Measurements from ENCODE around the gene B3GNT4.

B3GNT4 gene

GRCh38 chr12:122203301-122204166 lies at the start of gene B3GNT4:
B3GNT4 (plus strand) TSS chr12:122203709; CDS start chr12:122204619, 910 bp downstream.
- Histone ChIP-seq H3K36me3 (ENCODE audit: control insufficient read depth, insufficient read depth, low read length, severe bottlenecking) (peaks cover 18% of the 10 kb centered on the region), H3K9ac (ENCODE audit: low read length) (peak within 1 kb of the TSS; percentile 56), H3K9me3 (ENCODE audit: control insufficient read depth, low read length) (no peaks in the 10 kb centered on the region), H3K27me3 (replicated peaks; ENCODE audit: control insufficient read depth, insufficient read depth, low read length) (peaks cover 32% of the 10 kb centered on the region), H3K4me3 (ENCODE audit: low read length) (peak within 1 kb of the TSS; percentile 80), H3K4me1 (ENCODE audit: control insufficient read depth, insufficient read depth, low read length) (peaks cover 4% of the 10 kb centered on the region)
- DNase-seq (ENCODE audit: low read depth), result peak; percentile 76

GRCh38 chr12:122155705-122156104 lies 47.8 kb upstream of the B3GNT4 start:
- Histone ChIP-seq H3K9ac (ENCODE audit: low read length) (no peak overlapping the region), H3K9me3 (ENCODE audit: control insufficient read depth, low read length) (no peaks in the 10 kb centered on the region), H3K4me1 (ENCODE audit: control insufficient read depth, insufficient read depth, low read length) (no peaks in the 10 kb centered on the region), H3K4me3 (ENCODE audit: low read length) (no peak overlapping the region), H3K36me3 (ENCODE audit: control insufficient read depth, insufficient read depth, low read length, severe bottlenecking) (no peaks in the 10 kb centered on the region), H3K27me3 (replicated peaks; ENCODE audit: control insufficient read depth, insufficient read depth, low read length) (no peaks in the 10 kb centered on the region)
- no peak for DNase-seq (ENCODE audit: low read depth)

GRCh38 chr12:122158700-122159285 lies 44.7 kb upstream of the B3GNT4 start:
- Histone ChIP-seq H3K4me3 (ENCODE audit: low read length) (no peak overlapping the region), H3K4me1 (ENCODE audit: control insufficient read depth, insufficient read depth, low read length) (no peaks in the 10 kb centered on the region), H3K9ac (ENCODE audit: low read length) (no peak overlapping the region), H3K36me3 (ENCODE audit: control insufficient read depth, insufficient read depth, low read length, severe bottlenecking) (no peaks in the 10 kb centered on the region), H3K27me3 (replicated peaks; ENCODE audit: control insufficient read depth, insufficient read depth, low read length) (no peaks in the 10 kb centered on the region), H3K9me3 (ENCODE audit: control insufficient read depth, low read length) (no peaks in the 10 kb centered on the region)
- no peak for DNase-seq (ENCODE audit: low read depth)

- Histone ChIP-seq H3K9me3 (ENCODE audit: control insufficient read depth, low read length) (no peaks in the 10 kb centered on the region), H3K27me3 (replicated peaks; ENCODE audit: control insufficient read depth, insufficient read depth, low read length) (no peaks in the 10 kb centered on the region), H3K9ac (ENCODE audit: low read length) (no peak overlapping the region), H3K4me1 (ENCODE audit: control insufficient read depth, insufficient read depth, low read length) (no peaks in the 10 kb centered on the region), H3K36me3 (ENCODE audit: control insufficient read depth, insufficient read depth, low read length, severe bottlenecking) (no peaks in the 10 kb centered on the region), H3K4me3 (ENCODE audit: low read length) (no peak overlapping the region)
- no peak for DNase-seq (ENCODE audit: low read depth)
Measured at GRCh38 chr12:122159882-122160281, 43.6 kb upstream of the B3GNT4 start.

- no peak overlapping the region for H3K9ac ChIP-seq (ENCODE audit: low read length)
- H3K4me1 ChIP-seq (ENCODE audit: control insufficient read depth, insufficient read depth, low read length), result no peaks in the 10 kb centered on the region
- no peak for DNase-seq (ENCODE audit: low read depth)
- H3K27me3 ChIP-seq (replicated peaks; ENCODE audit: control insufficient read depth, insufficient read depth, low read length), result no peaks in the 10 kb centered on the region
- no peaks in the 10 kb centered on the region for H3K36me3 ChIP-seq (ENCODE audit: control insufficient read depth, insufficient read depth, low read length, severe bottlenecking)
- no peaks in the 10 kb centered on the region for H3K9me3 ChIP-seq (ENCODE audit: control insufficient read depth, low read length)
- no peak overlapping the region for H3K4me3 ChIP-seq (ENCODE audit: low read length)
Measured at GRCh38 chr12:122160761-122161160, 42.7 kb upstream of the B3GNT4 start.

- Histone ChIP-seq H3K9me3 (ENCODE audit: control insufficient read depth, low read length) (no peaks in the 10 kb centered on the region), H3K9ac (ENCODE audit: low read length) (no peak overlapping the region), H3K4me1 (ENCODE audit: control insufficient read depth, insufficient read depth, low read length) (no peaks in the 10 kb centered on the region), H3K36me3 (ENCODE audit: control insufficient read depth, insufficient read depth, low read length, severe bottlenecking) (no peaks in the 10 kb centered on the region), H3K4me3 (ENCODE audit: low read length) (no peak overlapping the region), H3K27me3 (replicated peaks; ENCODE audit: control insufficient read depth, insufficient read depth, low read length) (no peaks in the 10 kb centered on the region)
- no peak for DNase-seq (ENCODE audit: low read depth)
Measured at GRCh38 chr12:122161682-122162081, 41.8 kb upstream of the B3GNT4 start.

GRCh38 chr12:122162976-122163375 lies 40.5 kb upstream of the B3GNT4 start:
- DNase-seq (ENCODE audit: low read depth), result no peak
- H3K4me3 ChIP-seq (ENCODE audit: low read length), result no peak overlapping the region
- H3K27me3 ChIP-seq (replicated peaks; ENCODE audit: control insufficient read depth, insufficient read depth, low read length), result no peaks in the 10 kb centered on the region
- H3K4me1 ChIP-seq (ENCODE audit: control insufficient read depth, insufficient read depth, low read length), result no peaks in the 10 kb centered on the region
- H3K9ac ChIP-seq (ENCODE audit: low read length), result no peak overlapping the region
- no peaks in the 10 kb centered on the region for H3K9me3 ChIP-seq (ENCODE audit: control insufficient read depth, low read length)
- no peaks in the 10 kb centered on the region for H3K36me3 ChIP-seq (ENCODE audit: control insufficient read depth, insufficient read depth, low read length, severe bottlenecking)

GRCh38 chr12:122166422-122167349 lies 36.8 kb upstream of the B3GNT4 start:
- no peak for DNase-seq (ENCODE audit: low read depth)
- Histone ChIP-seq H3K9me3 (ENCODE audit: control insufficient read depth, low read length) (no peaks in the 10 kb centered on the region), H3K4me3 (ENCODE audit: low read length) (no peak overlapping the region), H3K36me3 (ENCODE audit: control insufficient read depth, insufficient read depth, low read length, severe bottlenecking) (no peaks in the 10 kb centered on the region), H3K4me1 (ENCODE audit: control insufficient read depth, insufficient read depth, low read length) (no peaks in the 10 kb centered on the region), H3K9ac (ENCODE audit: low read length) (no peak overlapping the region), H3K27me3 (replicated peaks; ENCODE audit: control insufficient read depth, insufficient read depth, low read length) (peaks cover 7% of the 10 kb centered on the region)

GRCh38 chr12:122167356-122167925 lies 36.1 kb upstream of the B3GNT4 start:
- Histone ChIP-seq H3K36me3 (ENCODE audit: control insufficient read depth, insufficient read depth, low read length, severe bottlenecking) (no peaks in the 10 kb centered on the region), H3K9ac (ENCODE audit: low read length) (no peak overlapping the region), H3K9me3 (ENCODE audit: control insufficient read depth, low read length) (no peaks in the 10 kb centered on the region), H3K4me1 (ENCODE audit: control insufficient read depth, insufficient read depth, low read length) (no peaks in the 10 kb centered on the region), H3K27me3 (replicated peaks; ENCODE audit: control insufficient read depth, insufficient read depth, low read length) (peaks cover 7% of the 10 kb centered on the region), H3K4me3 (ENCODE audit: low read length) (no peak overlapping the region)
- no peak for DNase-seq (ENCODE audit: low read depth)

- H3K36me3 ChIP-seq (ENCODE audit: control insufficient read depth, insufficient read depth, low read length, severe bottlenecking), result no peaks in the 10 kb centered on the region
- no peaks in the 10 kb centered on the region for H3K4me1 ChIP-seq (ENCODE audit: control insufficient read depth, insufficient read depth, low read length)
- H3K4me3 ChIP-seq (ENCODE audit: low read length), result no peak overlapping the region
- H3K27me3 ChIP-seq (replicated peaks; ENCODE audit: control insufficient read depth, insufficient read depth, low read length), result peaks cover 7% of the 10 kb centered on the region
- no peaks in the 10 kb centered on the region for H3K9me3 ChIP-seq (ENCODE audit: control insufficient read depth, low read length)
- DNase-seq (ENCODE audit: low read depth), result no peak
- no peak overlapping the region for H3K9ac ChIP-seq (ENCODE audit: low read length)
Measured at GRCh38 chr12:122168492-122168891, 35.0 kb upstream of the B3GNT4 start.

- H3K9me3 ChIP-seq (ENCODE audit: control insufficient read depth, low read length), result no peaks in the 10 kb centered on the region
- peaks cover 13% of the 10 kb centered on the region for H3K27me3 ChIP-seq (replicated peaks; ENCODE audit: control insufficient read depth, insufficient read depth, low read length)
- H3K36me3 ChIP-seq (ENCODE audit: control insufficient read depth, insufficient read depth, low read length, severe bottlenecking), result no peaks in the 10 kb centered on the region
- no peak overlapping the region for H3K9ac ChIP-seq (ENCODE audit: low read length)
- no peaks in the 10 kb centered on the region for H3K4me1 ChIP-seq (ENCODE audit: control insufficient read depth, insufficient read depth, low read length)
- DNase-seq (ENCODE audit: low read depth), result no peak
- no peak overlapping the region for H3K4me3 ChIP-seq (ENCODE audit: low read length)
Measured at GRCh38 chr12:122171399-122171798, 32.1 kb upstream of the B3GNT4 start.
